Breast epithelium (tissue), 4 donors: Measurements from ENCODE around the gene PRDM5. TPM values are rescaled to one million over a fixed set of nuclear protein-coding genes. Genes with fewer than 3 reads are reported as not detected.

Source experiments
- DNase-seq, 2 donors: peaks; one replicate each; pipeline ENCODE4 v3.0.0-alpha.2; 2019; ENCODE audit warnings: low spot score in 2 of 2
- H3K27ac ChIP-seq, 2 donors: fragments of 200-600 bp; sonication (generic) in 1 of 2; one replicate each; pipeline ENCODE4 v1.5.1; 2016 to 2019; ENCODE audit warnings: mild to moderate bottlenecking in 1 of 2
- H3K27me3 ChIP-seq, 2 donors: fragments of 200-600 bp; sonication (generic) in 1 of 2; one replicate each; pipeline versions ENCODE4 v1.5.1 to v1.6.0; 2017 to 2019; ENCODE audit warnings: control low read depth in 1 of 2, mild to moderate bottlenecking in 1 of 2
- H3K36me3 ChIP-seq: fragments of 200-600 bp; one replicate; pipeline ENCODE4 v1.5.1; 2019
- H3K4me1 ChIP-seq, 2 donors: fragments of 200-600 bp; sonication (generic); one replicate each; pipeline ENCODE4 v1.5.1; 2016 to 2019; ENCODE audit warnings: control low read depth in 1 of 2
- H3K4me3 ChIP-seq, 3 donors: fragments of 200-600 bp; sonication (generic); 1 replicate in 2 of 3; 2 replicates in 1 of 3; pipeline ENCODE4 v1.5.1; 2016 to 2019; ENCODE audit warnings: mild to moderate bottlenecking in 3 of 3, moderate library complexity in 2 of 3
- H3K9me3 ChIP-seq, 2 donors: fragments of 200-600 bp; sonication (generic) in 1 of 2; one replicate each; pipeline ENCODE4 v1.5.1; 2016 to 2019; ENCODE audit warnings: control low read depth in 1 of 2
- POLR2A ChIP-seq: fragments of 450-650 bp; IDR thresholded peaks from one replicate; pipeline ENCODE4 v1.6.1; 2016; ENCODE audit warnings: antibody characterized with exemption, mild to moderate bottlenecking, moderate library complexity
- POLR2AphosphoS5 ChIP-seq, 3 donors: sonication (generic); formaldehyde crosslinking; IDR thresholded peaks; one replicate each; pipeline ENCODE4 v1.6.1; 2017; ENCODE audit warnings: antibody characterized with exemption in 3 of 3
- intact Hi-C: fragments of 100-400 bp; cut with DNase I; formaldehyde crosslinking; loops from one replicate; pipeline ENCODE4 v1.15.1; 2023; ENCODE audit warnings: low total_unique reads
- total RNA-seq, 3 donors: library from RNA; depleted of rRNA; stranded (reverse); fragments of >200 nt; gene quantifications; one replicate each; pipeline ENCODE4 v1.1.0, GENCODE V29; 2016
- TF ChIP-seq, protein P1 (sequence below), 3 donors: fragments of 450-650 bp; IDR thresholded peaks; one replicate each; pipeline ENCODE4 v1.5.1; 2016 to 2017; ENCODE audit warnings: antibody characterized with exemption in 3 of 3, mild to moderate bottlenecking in 3 of 3, moderate library complexity in 3 of 3

Gene PRDM5
- total RNA-seq, 3 donors from 2014 or later = 14.4 to 27.5 (median 24.9) TPM

DNA sequence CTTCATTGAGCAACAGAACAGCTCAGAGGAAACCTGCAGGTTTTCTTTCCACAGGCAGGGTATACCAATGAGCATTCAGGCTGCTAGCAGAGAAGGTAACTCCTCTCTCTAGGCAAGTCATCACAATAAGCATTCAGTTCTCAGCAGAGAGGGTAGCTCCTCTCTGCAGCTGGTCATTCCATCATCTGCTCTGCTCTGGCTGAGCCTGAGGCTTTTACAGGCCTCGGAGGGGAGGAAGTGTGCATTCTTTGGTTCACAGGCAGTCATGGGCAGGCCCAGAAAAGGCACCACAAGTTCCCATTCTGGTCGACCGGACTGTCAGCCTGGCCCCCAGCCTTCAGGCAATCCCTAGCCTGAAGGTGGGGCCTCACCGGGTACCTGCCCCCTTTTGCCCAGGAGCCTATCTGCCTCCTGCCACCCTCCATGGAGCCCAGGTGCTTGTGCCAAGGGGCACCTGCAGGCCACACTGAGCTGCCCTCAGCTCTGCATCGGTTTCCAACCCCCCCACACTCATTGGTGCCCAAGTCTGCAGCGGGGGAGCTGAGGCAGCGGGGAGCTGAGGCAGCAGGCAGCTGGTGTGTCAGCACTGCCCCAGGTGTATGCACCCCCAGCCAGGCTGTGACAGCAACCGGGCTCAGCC, 83.1 kb downstream of the PRDM5 start:
- H3K4me1 ChIP-seq = no peaks in the 10 kb centered on the region
- H3K9me3 ChIP-seq = no peaks in the 10 kb centered on the region
- intact Hi-C loops = no loop called here
- no peak for TF ChIP-seq POLR2A
- no peak for DNase-seq
- H3K4me3 ChIP-seq = no peak overlapping the region
- H3K27ac ChIP-seq = no peak overlapping the region
- no peaks in the 10 kb centered on the region for H3K36me3 ChIP-seq
- H3K27me3 ChIP-seq = no peaks in the 10 kb centered on the region

DNA sequence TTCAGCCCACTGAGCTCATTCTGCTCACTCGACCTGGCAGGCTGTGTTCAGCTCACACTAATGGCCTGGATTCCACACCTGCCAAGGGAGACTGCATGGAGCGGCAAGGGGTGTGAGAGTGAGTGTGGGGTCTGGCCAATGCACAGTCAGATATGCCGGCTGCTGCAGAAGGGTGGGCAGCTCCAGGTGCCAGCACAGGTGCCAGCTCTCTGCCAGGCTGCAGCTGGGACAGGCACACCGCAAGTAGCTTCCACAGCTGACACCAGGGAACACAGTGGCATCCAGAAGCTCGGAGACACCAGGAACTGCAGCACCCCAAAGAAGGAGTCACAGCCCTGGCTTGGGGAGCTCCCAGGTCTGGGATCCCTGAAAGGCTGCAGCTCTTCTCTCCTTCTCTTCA, 83.7 kb downstream of the PRDM5 start:
- Histone ChIP-seq H3K27ac (no peak overlapping the region), H3K36me3 (no peaks in the 10 kb centered on the region), H3K4me1 (no peaks in the 10 kb centered on the region), H3K27me3 (no peaks in the 10 kb centered on the region), H3K9me3 (no peaks in the 10 kb centered on the region), H3K4me3 (no peak overlapping the region)
- intact Hi-C loops = no loop called here
- TF ChIP-seq, protein P1, sequence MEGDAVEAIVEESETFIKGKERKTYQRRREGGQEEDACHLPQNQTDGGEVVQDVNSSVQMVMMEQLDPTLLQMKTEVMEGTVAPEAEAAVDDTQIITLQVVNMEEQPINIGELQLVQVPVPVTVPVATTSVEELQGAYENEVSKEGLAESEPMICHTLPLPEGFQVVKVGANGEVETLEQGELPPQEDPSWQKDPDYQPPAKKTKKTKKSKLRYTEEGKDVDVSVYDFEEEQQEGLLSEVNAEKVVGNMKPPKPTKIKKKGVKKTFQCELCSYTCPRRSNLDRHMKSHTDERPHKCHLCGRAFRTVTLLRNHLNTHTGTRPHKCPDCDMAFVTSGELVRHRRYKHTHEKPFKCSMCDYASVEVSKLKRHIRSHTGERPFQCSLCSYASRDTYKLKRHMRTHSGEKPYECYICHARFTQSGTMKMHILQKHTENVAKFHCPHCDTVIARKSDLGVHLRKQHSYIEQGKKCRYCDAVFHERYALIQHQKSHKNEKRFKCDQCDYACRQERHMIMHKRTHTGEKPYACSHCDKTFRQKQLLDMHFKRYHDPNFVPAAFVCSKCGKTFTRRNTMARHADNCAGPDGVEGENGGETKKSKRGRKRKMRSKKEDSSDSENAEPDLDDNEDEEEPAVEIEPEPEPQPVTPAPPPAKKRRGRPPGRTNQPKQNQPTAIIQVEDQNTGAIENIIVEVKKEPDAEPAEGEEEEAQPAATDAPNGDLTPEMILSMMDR (IDR thresholded peaks at IDR 0.05) = no peak
- no peak for TF ChIP-seq POLR2A
- no peak for TF ChIP-seq POLR2AphosphoS5 (IDR thresholded peaks at IDR 0.05)
- DNase-seq = no peak

DNA sequence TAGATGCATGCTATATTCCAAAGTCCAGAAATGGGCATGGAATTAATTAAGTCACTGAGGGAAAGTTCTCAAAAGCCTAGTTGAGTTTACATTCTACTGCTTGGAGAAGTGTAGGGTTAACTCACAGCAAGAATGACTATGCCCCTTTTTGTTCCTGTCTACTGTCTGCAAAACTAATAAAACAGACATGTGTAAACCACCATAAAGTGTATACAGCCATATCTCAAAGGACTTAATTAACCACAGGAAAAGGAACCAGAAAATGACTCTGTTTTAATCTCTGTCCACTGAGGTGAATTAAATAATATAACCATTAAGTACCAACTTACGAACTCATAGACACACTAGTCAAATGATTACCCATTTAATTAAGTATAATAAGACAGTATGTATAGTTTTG, 84.9 kb downstream of the PRDM5 start:
- H3K9me3 ChIP-seq = no peaks in the 10 kb centered on the region
- DNase-seq = no peak
- no peak overlapping the region for H3K4me3 ChIP-seq
- H3K36me3 ChIP-seq = no peaks in the 10 kb centered on the region
- TF ChIP-seq, protein P1 (IDR thresholded peaks at IDR 0.05) = no peak
- no peak for TF ChIP-seq POLR2AphosphoS5 (IDR thresholded peaks at IDR 0.05)
- H3K4me1 ChIP-seq = no peaks in the 10 kb centered on the region
- no peak overlapping the region for H3K27ac ChIP-seq
- intact Hi-C loops = no loop called here
- H3K27me3 ChIP-seq = no peaks in the 10 kb centered on the region

DNA sequence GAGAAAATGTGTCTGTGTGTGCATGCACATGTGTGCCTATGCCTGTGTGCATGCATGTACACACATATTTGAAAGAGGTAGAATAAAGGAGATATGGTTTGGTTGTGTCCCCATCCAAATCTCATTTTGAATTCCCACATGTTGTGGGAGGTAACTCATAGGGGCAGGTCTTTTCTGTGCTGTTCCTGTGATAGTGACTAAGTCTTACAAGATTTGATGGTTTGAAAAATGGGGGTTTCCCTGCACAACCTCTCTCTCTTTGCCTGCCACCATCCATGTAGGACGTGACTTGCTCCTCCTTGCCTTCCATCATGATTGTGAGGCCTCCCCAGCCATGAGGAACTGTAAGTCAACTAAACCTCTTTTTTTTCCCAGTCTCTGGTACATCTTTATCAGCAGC, 87.2 kb downstream of the PRDM5 start:
- Histone ChIP-seq H3K4me1 (no peaks in the 10 kb centered on the region), H3K36me3 (no peaks in the 10 kb centered on the region), H3K27ac (no peak overlapping the region), H3K27me3 (no peaks in the 10 kb centered on the region), H3K4me3 (no peak overlapping the region), H3K9me3 (no peaks in the 10 kb centered on the region)
- TF ChIP-seq, protein P1 (IDR thresholded peaks at IDR 0.05) = no peak
- TF ChIP-seq POLR2AphosphoS5 (IDR thresholded peaks at IDR 0.05) = no peak
- no peak for TF ChIP-seq POLR2A
- intact Hi-C loops = no loop called here
- DNase-seq = no peak

DNA sequence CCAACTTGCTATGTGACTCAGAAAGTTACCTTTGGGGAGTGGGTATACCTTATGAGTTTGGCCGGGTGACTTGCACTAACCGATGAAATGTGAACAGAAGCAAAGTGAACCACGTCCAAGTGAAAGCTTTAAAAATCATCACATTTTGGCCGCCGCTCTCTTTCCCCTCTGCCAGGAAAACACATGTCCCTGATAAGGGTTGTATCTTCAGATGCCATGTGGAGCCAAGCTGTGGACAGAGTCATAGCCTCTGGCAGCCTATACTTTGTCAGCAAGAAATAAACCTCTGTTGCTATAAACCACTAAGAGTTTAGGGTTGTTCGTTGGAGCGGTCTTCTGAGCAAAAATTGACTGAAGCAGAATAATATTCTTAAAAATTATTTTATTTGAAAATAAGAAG, 92.3 kb downstream of the PRDM5 start:
- TF ChIP-seq POLR2A (no peak), POLR2AphosphoS5 (IDR thresholded peaks at IDR 0.05) (no peak)
- TF ChIP-seq, protein P1 (IDR thresholded peaks at IDR 0.05) = no peak
- no peaks in the 10 kb centered on the region for H3K4me1 ChIP-seq

More for the DNA sequence above, 92.3 kb downstream of the PRDM5 start:
- H3K27ac ChIP-seq = no peak overlapping the region
- H3K27me3 ChIP-seq = no peaks in the 10 kb centered on the region
- no peak overlapping the region for H3K4me3 ChIP-seq
- no peaks in the 10 kb centered on the region for H3K9me3 ChIP-seq
- H3K36me3 ChIP-seq = no peaks in the 10 kb centered on the region
- intact Hi-C loops = loop anchor here (2.0 kb wide), 1 partner anchor 37 kb away; no protein-coding TSS in a partner anchor
- DNase-seq = no peak
